ENCODE results near the gene CTF1.

- TF ChIP-seq, protein P1, sequence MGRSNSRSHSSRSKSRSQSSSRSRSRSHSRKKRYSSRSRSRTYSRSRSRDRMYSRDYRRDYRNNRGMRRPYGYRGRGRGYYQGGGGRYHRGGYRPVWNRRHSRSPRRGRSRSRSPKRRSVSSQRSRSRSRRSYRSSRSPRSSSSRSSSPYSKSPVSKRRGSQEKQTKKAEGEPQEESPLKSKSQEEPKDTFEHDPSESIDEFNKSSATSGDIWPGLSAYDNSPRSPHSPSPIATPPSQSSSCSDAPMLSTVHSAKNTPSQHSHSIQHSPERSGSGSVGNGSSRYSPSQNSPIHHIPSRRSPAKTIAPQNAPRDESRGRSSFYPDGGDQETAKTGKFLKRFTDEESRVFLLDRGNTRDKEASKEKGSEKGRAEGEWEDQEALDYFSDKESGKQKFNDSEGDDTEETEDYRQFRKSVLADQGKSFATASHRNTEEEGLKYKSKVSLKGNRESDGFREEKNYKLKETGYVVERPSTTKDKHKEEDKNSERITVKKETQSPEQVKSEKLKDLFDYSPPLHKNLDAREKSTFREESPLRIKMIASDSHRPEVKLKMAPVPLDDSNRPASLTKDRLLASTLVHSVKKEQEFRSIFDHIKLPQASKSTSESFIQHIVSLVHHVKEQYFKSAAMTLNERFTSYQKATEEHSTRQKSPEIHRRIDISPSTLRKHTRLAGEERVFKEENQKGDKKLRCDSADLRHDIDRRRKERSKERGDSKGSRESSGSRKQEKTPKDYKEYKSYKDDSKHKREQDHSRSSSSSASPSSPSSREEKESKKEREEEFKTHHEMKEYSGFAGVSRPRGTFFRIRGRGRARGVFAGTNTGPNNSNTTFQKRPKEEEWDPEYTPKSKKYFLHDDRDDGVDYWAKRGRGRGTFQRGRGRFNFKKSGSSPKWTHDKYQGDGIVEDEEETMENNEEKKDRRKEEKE (IDR thresholded peaks at IDR 0.05) = no peak
- TF ChIP-seq KAT2A (conservative IDR thresholded peaks at IDR 0.05; ENCODE audit: control insufficient read depth, low read depth, low read length) (no peak), EZH2 (IDR thresholded peaks at IDR 0.05; ENCODE audit: borderline replicate concordance, control insufficient read depth, low read depth, low read length) (no peak), CTCF (IDR thresholded peaks at IDR 0.05 in 2 of 3, conservative IDR thresholded peaks at IDR 0.05 in 1 of 3; ENCODE audit: control insufficient read depth in 2 of 3, extremely low read depth in 1 of 3, insufficient read depth in 1 of 3, low read depth in 3 of 3, low read length in 3 of 3) (no peak), BRCA1 (IDR thresholded peaks at IDR 0.05; ENCODE audit: low read depth, low read length) (no peak), TAF1 (IDR thresholded peaks at IDR 0.05; ENCODE audit: borderline replicate concordance, low read depth, low read length) (no peak), ETV6 (conservative IDR thresholded peaks at IDR 0.05 in 1 of 2, IDR thresholded peaks at IDR 0.05 in 1 of 2; ENCODE audit: borderline replicate concordance in 1 of 2, low read depth in 1 of 2) (no peak), MXI1 (IDR thresholded peaks at IDR 0.05; ENCODE audit: low read depth, low read length) (no peak)
Observed at GRCh38 chr16:30920891-30921290, 24.5 kb downstream of the CTF1 start.

Measured in GM12878 (cell line).